ENCODE data around the gene SLC25A29. TPM values are rescaled to one million over a fixed set of nuclear protein-coding genes. Genes with fewer than 3 reads are reported as not detected.

The SLC25A29 gene
- total RNA-seq, 2 donors from 2014 or later: 234 to 263 TPM

- no peak overlapping the region for H3K4me3 ChIP-seq (ENCODE audit: low read length)
- H3K27ac Mint-ChIP-seq: peak overlapping the region; percentile 19
Measured at GRCh38 chr14:100268591-100269207, 37.5 kb downstream of the SLC25A29 start.

GRCh38 chr14:100267990-100268389 lies 38.3 kb downstream of the SLC25A29 start:
- no peaks in the 10 kb centered on the region for H3K9me3 ChIP-seq (ENCODE audit: control insufficient read depth, low read length)
- no peaks in the 10 kb centered on the region for H3K4me1 ChIP-seq (ENCODE audit: control insufficient read depth, insufficient read depth, low read length)
- WGBS, 2 experiments (ENCODE audit: insufficient coverage in 1 of 2, insufficient read length in 1 of 2): 96 to 99% methylated on average over 7 of the region's 7 CpGs
- Mint-ChIP-seq H3K36me3 (ENCODE audit: low read depth) (peaks cover 56% of the 10 kb centered on the region), H3K4me1 (peaks cover 6% of the 10 kb centered on the region), H3K27ac (peak overlapping the region; percentile 19), H3K9me3 (no peaks in the 10 kb centered on the region), H3K27me3 (ENCODE audit: insufficient read depth) (no peaks in the 10 kb centered on the region), H3K4me3 (no peak overlapping the region)
- no peak overlapping the region for H3K4me3 ChIP-seq (ENCODE audit: low read length)
- no peak for DNase-seq
- H3K27me3 ChIP-seq (ENCODE audit: control insufficient read depth, insufficient read depth, low read length, poor library complexity, severe bottlenecking): no peaks in the 10 kb centered on the region
- peaks cover 67% of the 10 kb centered on the region for H3K36me3 ChIP-seq (ENCODE audit: control insufficient read depth, insufficient read depth, low read length)
- no peak overlapping the region for H3K27ac ChIP-seq (ENCODE audit: low read depth, low read length)
- no peak overlapping the region for H3K9ac ChIP-seq (ENCODE audit: extremely low read depth, low read length, poor library complexity, severe bottlenecking)
- no peak for TF ChIP-seq CTCF (conservative IDR thresholded peaks at IDR 0.05)

More at GRCh38 chr14:100268591-100269207, 37.5 kb downstream of the SLC25A29 start:
- H3K27ac ChIP-seq (ENCODE audit: low read depth, low read length): no peak overlapping the region
- no peaks in the 10 kb centered on the region for H3K27me3 ChIP-seq (ENCODE audit: control insufficient read depth, insufficient read depth, low read length, poor library complexity, severe bottlenecking)
- peaks cover 63% of the 10 kb centered on the region for H3K36me3 ChIP-seq (ENCODE audit: control insufficient read depth, insufficient read depth, low read length)
- Mint-ChIP-seq H3K9me3 (no peaks in the 10 kb centered on the region), H3K4me1 (peaks cover 6% of the 10 kb centered on the region), H3K27me3 (ENCODE audit: insufficient read depth) (no peaks in the 10 kb centered on the region), H3K4me3 (no peak overlapping the region), H3K36me3 (ENCODE audit: low read depth) (peaks cover 52% of the 10 kb centered on the region)
- H3K4me1 ChIP-seq (ENCODE audit: control insufficient read depth, insufficient read depth, low read length): no peaks in the 10 kb centered on the region
- WGBS, 2 experiments (ENCODE audit: insufficient coverage in 1 of 2, insufficient read length in 1 of 2): 91 to 94% methylated on average over 6 to 7 of the region's 7 CpGs
- H3K9me3 ChIP-seq (ENCODE audit: control insufficient read depth, low read length): no peaks in the 10 kb centered on the region
- no peak for DNase-seq
- H3K9ac ChIP-seq (ENCODE audit: extremely low read depth, low read length, poor library complexity, severe bottlenecking): no peak overlapping the region
- TF ChIP-seq CTCF (conservative IDR thresholded peaks at IDR 0.05): no peak

- Mint-ChIP-seq H3K27me3 (ENCODE audit: insufficient read depth) (no peaks in the 10 kb centered on the region), H3K4me3 (no peak overlapping the region), H3K27ac (peak overlapping the region; percentile 39), H3K36me3 (ENCODE audit: low read depth) (peaks cover 48% of the 10 kb centered on the region), H3K4me1 (peaks cover 6% of the 10 kb centered on the region), H3K9me3 (no peaks in the 10 kb centered on the region)
- Histone ChIP-seq H3K4me1 (ENCODE audit: control insufficient read depth, insufficient read depth, low read length) (no peaks in the 10 kb centered on the region), H3K27me3 (ENCODE audit: control insufficient read depth, insufficient read depth, low read length, poor library complexity, severe bottlenecking) (no peaks in the 10 kb centered on the region), H3K9ac (ENCODE audit: extremely low read depth, low read length, poor library complexity, severe bottlenecking) (no peak overlapping the region), H3K9me3 (ENCODE audit: control insufficient read depth, low read length) (no peaks in the 10 kb centered on the region), H3K4me3 (ENCODE audit: low read length) (no peak overlapping the region), H3K27ac (ENCODE audit: low read depth, low read length) (no peak overlapping the region), H3K36me3 (ENCODE audit: control insufficient read depth, insufficient read depth, low read length) (peaks cover 50% of the 10 kb centered on the region)
- 89 to 100% methylated on average over 2 to 3 of the region's 3 CpGs for WGBS, 2 experiments (ENCODE audit: insufficient coverage in 1 of 2, insufficient read length in 1 of 2)
- DNase-seq: no peak
- TF ChIP-seq CTCF (conservative IDR thresholded peaks at IDR 0.05): no peak
Measured at GRCh38 chr14:100263141-100263540, 43.1 kb downstream of the SLC25A29 start.

Data from endodermal cell (in vitro differentiated cells).